DMS153 (cell line): ENCODE measurements around the gene LRTM2.

Experiments
- DNase-seq: peaks from one replicate; lab custom pipeline; 2025; lab: John Stamatoyannopoulos, UW

The LRTM2 gene

DNA sequence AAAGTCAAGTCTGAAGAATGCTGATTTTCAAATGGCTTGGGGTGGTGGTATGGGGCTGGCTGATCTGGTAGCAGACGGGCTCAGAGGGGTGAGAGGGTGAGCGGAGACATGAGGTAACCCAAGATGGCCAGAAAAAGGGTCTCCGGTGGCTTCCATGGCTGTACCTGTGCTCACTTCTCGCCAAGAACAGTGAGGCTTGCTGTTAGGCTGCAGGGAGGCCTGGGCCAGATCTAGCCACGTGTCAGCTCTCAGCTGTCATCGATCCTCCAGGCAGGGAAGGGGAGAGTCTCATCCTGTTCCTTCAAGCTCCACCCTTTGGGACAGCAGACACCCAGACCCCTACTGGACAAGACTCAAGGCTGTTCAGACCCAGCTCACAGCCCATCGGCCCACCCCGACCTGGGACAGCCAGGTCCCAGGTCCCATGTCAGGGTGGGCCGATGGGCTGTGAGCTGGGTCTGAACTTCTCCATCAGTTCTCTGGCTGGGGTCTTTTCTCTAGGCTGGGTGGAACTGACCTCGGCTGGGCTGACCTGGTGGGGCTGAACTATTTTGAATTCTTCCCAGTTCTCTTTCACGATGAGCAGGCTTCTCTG is 9.0 kb downstream of the LRTM2 start:
- no peak for DNase-seq

GRCh38 chr12:1830401-1830845 is 10.1 kb downstream of the LRTM2 start:
- DNase-seq = no peak

DNA sequence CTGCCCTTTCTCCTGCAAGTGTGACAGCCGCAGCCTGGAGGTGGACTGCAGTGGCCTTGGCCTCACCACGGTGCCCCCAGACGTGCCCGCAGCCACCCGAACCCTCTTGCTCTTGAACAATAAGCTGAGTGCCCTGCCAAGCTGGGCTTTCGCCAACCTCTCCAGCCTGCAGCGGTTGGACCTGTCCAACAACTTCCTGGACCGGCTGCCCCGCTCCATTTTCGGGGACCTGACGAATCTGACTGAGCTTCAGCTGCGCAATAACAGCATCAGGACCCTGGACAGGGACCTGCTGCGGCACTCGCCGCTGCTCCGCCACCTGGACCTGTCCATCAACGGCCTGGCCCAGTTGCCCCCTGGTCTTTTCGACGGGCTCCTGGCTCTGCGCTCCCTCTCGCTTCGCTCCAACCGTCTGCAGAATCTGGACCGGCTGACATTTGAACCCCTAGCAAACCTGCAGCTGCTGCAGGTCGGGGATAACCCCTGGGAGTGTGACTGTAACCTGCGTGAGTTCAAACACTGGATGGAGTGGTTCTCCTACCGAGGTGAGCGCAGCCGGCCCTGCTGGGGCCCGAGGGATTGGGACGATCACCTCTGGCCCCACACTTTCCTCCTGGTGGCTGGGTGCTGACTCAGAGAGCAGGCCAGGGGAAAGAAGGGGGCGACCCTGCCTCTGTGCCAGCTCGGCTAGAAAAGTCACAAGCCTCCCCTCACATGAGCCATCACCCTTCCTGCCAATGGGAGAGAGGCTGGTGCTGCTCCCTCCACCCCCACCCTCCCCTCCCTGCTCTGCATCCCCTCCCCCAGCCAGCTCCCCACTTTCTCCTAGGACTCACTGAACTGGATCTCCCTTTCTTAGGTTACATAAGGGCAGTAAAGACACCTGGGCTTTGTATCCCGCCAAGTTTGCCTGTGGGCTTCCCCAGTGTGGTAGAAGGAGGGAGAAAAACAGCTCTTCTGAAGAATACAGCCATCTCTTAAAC is 10.9 kb downstream of the LRTM2 start:
- DNase-seq = peak; percentile 18

- no peak for DNase-seq
Observed at GRCh38 chr12:1832801-1833595, 12.6 kb downstream of the LRTM2 start.

GRCh38 chr12:1833596-1834028 is 13.2 kb downstream of the LRTM2 start:
- DNase-seq = no peak

- DNase-seq = no peak
Observed at GRCh38 chr12:1834186-1834925, 14.0 kb downstream of the LRTM2 start.

DNA sequence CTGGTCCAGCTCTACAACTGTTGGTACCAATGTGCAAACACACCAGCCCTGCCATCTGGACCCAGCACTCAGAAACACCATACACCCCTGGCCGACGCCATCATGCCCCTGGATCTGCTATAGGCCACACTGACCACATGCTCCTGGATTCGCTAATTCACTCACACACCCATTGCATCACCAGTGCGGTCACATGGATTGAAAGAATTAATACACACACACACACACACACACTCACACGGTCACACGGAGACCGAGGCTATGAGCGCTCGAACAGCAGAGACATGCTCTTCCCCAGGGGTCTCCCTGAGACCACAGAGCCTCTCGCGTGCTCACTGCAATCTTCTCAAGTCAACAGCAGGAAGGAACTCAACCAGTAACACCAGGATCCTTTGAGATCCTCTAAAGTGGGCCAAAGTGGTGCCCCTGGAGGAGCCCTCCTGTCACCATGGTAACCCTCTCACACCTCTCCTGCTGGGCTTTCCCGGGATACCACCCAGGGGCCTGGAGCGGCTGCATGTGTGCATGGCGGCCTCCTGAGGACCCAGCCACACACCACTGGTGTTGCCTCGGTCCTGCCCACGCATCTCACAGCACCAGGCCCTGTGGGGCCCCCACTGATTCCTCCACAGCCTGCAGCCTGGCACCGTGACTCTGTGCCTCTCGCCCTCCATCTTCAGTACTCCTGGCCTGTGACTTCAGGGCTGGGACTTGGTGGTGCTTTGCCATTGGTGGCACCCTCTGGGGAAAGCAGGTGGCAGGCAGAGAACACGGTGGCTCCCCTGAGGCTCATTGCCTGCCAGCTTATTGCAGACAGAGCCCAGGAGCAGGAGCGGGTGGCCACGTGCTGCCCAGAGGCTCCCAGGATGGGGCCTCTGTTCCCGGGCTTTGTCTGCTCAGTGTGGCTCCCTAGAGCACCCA is 15.1 kb downstream of the LRTM2 start:
- DNase-seq = peak; percentile 53

- DNase-seq = no peak
Observed at GRCh38 chr12:1836241-1836803, 16.0 kb downstream of the LRTM2 start.

DNA sequence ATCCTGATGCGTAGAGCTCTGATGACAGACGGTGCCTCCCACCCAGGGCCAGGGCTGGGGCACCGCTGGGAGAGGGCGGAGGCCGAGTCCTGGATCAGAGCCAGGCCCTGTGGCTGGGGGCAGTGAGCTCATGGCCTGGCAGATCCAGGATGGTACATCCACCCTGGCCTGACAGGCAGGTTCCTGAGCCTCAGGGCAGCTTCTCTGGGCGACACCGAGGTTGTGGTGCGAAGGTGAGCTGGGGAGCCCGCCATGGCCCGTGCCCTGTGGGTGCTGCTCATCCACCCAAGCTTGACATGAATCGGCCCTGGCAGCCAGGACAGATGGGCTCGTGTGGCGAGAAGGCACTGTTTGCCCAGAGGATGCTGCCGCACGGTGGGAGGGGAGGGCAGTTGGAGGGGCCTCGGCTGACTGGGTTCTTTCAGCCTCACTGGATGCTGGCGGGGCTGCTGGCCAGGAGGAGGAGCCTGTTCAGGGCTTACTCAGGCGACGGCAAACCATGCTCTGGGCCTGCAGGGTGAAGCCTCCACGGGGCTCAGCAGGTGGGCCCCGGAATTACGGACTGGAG is 16.6 kb downstream of the LRTM2 start:
- DNase-seq = peak; percentile 51

DNA sequence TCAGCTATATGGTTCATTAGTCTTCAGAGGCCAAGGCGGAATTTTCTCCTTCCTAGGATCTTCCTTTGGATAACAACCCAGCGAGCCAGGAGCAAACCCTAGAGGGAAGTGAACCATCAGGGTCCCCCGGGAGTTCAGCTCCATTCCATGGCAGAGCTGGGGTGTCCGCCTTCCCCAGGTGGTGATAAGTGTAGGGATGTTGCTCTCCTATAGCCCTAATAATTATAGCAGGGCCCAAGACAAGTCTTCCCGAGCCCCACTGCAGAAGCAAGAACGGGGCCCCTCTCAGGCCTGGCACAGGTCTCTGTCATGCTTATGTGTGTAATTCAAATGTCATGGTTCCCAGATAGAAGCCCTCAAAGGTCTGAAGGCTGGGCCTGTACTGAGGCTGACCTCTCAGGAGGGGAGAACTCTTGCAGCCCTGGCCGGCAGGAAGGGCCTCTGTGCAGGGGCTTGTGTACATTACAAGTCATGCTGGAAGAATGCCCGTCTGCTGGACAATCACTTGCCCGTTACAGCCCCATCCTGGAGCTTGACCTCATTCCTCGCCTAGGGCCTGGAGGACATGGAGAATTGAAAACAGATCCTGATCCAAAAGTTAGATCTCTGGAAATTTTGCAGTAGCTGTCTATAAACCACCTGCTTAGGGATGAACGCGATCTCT is 17.3 kb downstream of the LRTM2 start:
- no peak for DNase-seq

DNA sequence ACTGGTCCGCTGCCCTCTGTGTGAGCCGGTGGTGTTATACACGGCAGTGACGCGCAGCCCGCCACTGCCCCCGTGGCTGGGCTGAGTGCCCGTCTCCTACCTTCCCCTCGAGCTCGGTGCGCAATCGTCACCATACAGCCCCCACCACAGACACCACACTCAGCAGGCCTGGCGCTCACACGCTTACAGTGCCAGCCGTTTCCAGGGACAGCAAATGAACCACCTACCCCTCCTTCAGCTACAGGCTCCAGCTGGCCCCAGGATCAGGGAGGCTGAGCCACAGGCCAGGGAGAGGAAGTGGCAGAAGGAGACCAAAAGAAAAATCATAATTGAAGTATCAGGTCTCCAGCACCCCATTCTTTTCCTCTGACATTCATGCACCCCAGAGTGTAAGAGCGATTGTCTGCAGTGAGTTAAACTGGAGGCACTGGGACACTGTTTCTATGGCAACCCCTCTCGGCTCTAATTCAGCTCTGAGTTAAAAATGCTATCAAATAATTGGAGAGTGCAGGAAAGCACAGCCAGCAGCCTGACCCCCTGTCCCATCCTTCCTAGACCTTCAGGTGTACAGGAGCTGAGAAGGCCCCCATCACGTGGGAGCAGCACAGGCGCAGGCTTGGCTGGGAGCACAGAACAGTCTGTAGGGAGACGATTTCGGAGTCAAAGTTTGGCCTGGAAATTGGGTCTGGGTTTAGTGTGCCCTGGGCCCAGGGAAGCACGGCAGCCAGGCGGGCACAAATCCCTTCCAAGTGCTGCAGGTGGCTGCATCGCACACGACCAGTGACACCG is 18.0 kb downstream of the LRTM2 start:
- DNase-seq = peak; percentile 9

DNA sequence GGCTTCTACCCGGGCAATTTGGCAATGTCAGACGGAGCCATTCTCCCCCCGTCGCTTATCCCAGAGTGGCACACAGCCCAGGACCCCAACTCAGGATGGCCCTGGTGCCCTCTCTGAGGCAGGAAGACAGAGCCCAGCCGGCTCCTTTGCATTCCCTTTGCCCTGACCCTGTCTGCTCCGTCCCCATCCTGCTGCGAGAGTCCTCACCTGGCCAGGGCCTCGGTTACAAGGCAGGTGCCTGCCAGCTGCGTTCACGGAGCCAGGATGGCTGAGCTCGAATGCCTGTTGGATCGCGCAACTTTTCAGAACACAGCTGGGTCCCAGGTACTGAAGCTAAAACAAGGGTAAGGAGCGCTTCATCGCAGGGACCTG is 18.6 kb downstream of the LRTM2 start:
- no peak for DNase-seq

DNA sequence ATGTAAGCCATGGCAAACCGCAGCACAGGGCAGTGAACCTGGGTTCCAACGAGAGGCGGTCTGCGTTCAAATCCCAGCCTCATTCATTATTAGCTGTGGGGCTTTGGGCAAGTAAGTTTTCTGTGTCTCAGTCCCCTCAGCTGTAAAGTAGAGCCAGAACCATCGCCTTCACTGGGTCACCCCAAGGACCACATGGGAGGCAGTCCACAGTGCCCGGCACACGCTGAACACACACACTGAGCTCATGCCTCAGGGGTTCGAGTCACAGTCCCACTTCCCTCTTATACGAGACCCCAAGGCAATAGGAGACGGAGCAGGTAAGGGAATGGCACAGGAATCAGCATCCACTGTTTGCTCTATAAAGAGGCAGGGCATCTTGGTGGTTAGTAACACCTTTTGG is 19.1 kb downstream of the LRTM2 start:
- no peak for DNase-seq

DNA sequence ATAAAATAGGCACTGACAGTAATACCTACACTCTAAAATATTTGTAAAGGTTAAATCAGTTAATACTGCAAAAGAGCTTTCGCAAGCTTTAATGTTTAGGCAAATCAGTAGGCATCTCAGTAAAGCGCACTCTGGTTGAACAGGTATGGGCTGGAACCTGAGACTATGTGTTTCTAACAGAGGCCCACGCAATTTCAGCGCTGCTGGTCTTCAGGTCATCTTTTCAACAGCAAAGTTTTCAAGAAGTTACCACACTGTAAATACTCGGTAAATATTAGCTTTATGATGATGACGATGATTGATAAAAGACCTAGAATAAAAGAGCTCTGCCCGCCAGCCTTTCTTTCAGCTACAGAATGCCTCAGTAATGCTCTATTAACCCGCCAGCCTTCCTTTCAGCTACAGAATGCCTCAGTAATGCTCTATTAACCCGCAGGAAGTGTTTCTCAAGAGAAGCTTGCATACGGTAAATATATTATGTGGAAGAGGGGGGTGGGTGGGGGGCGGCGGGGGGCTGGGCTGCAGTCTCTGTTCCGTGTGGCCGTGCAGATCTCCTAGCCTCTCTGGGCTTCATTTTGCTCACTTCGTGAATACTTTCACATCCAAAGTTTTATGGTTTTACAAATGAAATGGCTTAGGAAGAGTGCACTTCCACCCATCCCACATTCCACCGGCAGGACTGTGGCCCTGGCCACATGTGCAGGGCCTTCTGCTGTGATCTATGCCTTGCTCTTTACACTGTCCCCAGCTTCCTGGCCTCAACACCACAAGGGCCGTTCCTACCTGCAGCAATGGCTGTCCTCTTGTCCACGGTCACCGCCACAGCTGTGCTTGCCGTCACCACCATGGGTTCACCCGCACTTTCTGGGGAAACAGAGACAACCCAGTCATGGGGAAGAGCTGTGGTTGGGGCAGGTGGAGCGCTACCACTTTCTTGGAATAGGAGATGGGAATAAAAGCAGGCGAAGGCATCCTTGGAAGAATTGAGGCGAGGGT is 19.9 kb downstream of the LRTM2 start:
- peak; percentile 5 for DNase-seq

- no peak for DNase-seq
Observed at GRCh38 chr12:1840981-1841425, 20.6 kb downstream of the LRTM2 start.

DNA sequence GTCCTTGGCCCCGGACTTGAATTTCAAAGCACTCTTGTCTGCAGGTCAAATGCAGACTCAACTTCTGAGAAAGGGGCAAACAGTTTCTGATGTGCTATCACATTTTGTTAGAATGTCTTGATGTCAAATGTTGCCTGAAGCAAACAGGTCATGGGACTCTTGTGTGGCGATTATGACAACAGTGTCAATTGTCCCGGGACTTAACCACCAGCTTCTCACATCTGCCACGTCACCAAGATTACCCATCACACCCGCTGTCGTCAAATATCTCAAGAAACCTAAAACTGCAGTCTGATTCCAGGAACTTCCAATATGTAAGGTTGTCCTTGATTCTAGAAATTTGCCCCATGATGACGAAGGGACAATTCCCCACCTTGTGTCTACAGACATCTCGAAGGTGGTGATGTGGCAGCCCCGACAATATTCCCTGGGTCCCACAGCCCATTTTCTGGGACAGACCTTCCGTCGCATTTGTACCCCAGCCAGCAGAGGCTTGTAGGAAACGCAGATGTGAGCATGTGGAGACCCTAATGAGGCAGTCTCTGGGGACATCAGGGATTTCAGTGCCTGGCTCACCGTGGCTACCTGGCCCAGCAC is 21.3 kb downstream of the LRTM2 start:
- no peak for DNase-seq
